Measurements from ENCODE around the gene ITGA7. TPM values are rescaled to one million over a fixed set of nuclear protein-coding genes. Genes with fewer than 3 reads are reported as not detected.
A peak's percentile ranks its signal among the peaks of the same experiment; 100 is the strongest.

ITGA7 gene
- total RNA-seq, 1 experiment from 2014 or later = 0.58 TPM

DNA sequence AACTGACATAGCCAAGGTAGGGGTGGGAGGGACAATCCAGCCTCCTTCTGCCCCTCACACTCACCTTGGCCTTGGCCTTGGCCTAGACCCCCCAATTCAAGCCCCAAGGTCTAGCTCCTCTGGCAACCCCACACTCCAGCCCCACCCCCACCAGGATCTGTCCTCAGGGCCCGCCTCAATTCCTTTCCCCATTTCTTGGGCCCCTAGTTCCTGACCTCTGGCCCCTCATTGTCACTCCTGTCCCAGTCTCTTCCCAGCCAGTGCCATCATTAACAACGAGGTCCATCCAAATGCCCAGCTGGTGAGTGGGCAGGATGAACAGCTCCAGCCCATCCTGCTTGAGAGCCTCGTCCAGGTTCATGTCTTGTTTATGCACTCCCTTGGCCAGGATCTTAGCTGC is 28.4 kb upstream of the ITGA7 start:
- no peak for DNase-seq (ENCODE audit: low spot score)
- in situ Hi-C loops (cut with HindIII; ENCODE audit: low sequenced_read_pairs) = no loop called here

GRCh38 chr12:55734595-55734994 is 26.9 kb upstream of the ITGA7 start:
- in situ Hi-C loops (cut with HindIII; ENCODE audit: low sequenced_read_pairs) = no loop called here
- no peak for DNase-seq (ENCODE audit: low spot score)

- in situ Hi-C loops (cut with HindIII; ENCODE audit: low sequenced_read_pairs) = no loop called here
These were observed 26.2 kb upstream of the ITGA7 start for GRCh38 chr12:55733858-55734257.

DNA sequence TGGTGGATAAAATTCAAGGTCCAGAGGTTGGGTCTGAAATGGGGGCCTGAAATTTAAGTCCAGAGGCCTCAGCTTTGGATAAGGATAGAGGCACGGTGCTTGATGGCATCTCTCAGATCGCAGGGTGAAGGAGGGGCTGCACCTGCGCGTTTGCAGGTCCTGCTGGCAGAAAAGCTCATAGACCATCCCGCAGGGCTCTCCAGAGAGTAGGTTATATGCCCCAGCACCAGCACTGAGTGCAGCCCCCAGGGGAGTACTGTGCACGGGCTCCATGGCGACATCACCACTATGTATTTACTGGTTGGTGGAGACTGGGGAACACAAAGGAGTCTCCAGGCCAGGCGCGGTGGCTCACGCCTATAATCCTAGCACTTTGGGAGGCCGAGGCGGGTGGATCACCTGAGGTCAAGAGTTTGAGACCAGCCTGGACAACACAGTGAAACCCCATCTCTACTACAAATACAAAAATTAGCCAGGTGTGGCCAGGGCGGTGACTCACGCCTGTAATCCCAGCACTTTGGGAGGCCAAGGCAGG is 25.4 kb upstream of the ITGA7 start:
- DNase-seq (ENCODE audit: low spot score) = no peak
- in situ Hi-C loops (cut with HindIII; ENCODE audit: low sequenced_read_pairs) = no loop called here

More at GRCh38 chr12:55733858-55734257, 26.2 kb upstream of the ITGA7 start:
- no peak for DNase-seq (ENCODE audit: low spot score)

DNA sequence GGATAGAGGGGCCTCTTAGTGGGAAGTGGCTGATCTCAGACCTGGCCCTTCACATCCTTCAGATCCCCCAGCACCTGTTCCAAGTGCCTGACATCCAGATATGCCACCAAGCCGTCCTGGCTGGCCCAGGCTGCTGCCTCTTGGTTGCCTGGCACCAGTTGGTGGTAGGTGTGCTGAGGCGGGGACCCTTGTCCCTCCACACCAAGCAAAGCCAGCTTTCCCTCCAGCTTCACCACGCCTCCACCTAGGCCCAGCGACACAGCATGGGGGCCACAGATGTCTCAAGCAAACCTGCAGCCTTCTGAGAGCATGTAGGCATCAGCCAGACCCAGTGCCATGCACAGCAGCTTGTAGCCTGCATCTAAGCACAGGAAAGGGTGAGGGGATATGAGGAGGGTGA is 24.6 kb upstream of the ITGA7 start:
- DNase-seq (ENCODE audit: low spot score) = no peak
- in situ Hi-C loops (cut with HindIII; ENCODE audit: low sequenced_read_pairs) = no loop called here

DNA sequence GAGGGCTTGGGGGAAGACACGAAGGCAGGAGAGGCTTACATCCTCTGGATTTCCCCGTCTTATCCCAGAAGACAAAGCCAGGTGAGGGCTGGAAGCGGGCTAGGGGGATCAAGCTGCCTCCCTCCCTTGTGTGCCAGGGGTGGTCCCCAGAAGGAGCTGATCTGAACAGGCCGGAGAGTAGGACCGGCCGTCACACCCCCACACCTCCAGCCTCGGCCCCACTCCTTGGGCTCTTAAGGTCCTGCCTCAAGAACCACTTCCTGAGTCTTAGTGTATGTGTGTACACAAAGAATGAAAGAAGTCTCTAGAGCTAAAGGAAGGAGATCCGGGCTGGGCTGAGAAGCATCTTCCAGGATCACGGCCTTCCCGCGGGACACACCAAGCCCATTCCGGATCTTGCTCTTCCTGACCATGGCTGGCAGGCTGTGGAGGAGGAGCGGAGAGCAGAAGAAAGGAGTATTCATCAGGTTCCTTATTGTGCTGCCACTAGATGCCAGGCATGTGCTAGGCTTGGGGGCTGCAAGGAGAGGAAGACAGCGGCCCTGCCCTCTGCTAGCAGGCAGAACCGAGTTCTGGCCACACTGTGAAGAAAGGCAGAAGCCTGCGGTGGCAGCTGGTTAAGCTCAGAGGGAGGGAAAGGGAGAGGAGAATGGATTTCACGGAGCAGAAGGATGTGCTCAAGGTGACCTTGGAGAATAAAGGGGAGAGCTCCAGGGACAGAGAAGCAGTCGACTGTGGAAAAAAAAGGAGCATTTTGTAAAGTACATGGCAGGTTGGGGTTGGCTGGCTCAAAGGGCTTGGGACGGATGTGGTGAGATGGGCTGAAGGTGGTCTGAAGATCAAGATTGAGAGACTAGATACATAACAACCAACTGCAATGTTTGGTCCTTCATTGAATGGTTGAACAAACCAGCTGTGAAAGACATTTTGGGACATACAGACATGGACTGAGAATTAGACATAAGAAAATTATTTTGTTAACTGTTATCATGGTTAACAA is 22.4 kb upstream of the ITGA7 start:
- peak; percentile 76 for DNase-seq (ENCODE audit: low spot score)
- in situ Hi-C loops (cut with HindIII; ENCODE audit: low sequenced_read_pairs) = no loop called here

DNA sequence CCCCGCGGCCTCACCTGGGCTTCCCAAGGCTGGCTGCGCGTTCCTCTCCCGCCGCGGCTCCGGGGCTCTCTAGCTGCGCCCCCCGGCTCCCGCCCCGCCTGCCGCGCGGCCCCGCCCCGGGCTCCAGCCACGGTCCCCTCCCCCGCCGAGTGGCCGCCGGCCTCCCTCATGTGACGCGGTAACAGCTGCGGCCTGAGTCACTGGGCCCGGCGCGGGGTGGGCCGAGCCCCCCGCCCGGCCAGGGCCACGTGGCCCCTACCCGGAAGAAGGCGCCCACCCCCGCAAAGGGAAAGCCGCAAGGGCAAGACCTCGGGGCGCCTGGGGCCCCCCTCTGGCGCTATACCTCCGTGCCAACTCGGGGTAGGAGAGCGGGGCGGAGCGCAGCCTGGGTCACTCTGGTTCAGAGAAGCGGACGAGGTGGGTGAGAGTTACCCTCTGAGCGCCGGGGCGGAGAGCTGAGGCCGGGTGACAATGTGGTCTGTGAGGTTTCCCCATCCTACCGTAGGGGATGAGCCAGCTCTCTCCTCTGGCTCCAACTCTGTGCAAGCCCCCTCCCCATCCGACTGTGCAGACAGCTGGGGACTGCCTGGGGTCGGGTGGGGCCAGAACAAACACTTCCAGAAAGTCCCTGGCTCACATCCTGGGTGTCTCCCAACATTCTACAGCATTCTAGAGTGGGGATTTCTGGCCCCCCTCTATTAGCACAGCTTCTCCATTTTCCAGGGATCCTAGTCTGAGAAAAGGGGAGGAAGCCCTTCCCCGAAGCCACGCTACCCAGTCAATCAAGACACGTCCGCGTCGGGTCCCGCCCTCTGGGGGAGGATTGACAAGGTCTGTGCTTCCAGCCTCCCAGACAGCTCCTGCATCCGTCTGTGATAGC is 21.5 kb upstream of the ITGA7 start, which contains the start of gene CD63:
TSS of gene CD63 (minus strand) at position 71 of the 880 bp plus-strand sequence. CDS start 668 bp downstream, outside the sequence.
- DNase-seq (ENCODE audit: low spot score) = peak; percentile 90
- in situ Hi-C loops (cut with HindIII; ENCODE audit: low sequenced_read_pairs) = no loop called here

DNA sequence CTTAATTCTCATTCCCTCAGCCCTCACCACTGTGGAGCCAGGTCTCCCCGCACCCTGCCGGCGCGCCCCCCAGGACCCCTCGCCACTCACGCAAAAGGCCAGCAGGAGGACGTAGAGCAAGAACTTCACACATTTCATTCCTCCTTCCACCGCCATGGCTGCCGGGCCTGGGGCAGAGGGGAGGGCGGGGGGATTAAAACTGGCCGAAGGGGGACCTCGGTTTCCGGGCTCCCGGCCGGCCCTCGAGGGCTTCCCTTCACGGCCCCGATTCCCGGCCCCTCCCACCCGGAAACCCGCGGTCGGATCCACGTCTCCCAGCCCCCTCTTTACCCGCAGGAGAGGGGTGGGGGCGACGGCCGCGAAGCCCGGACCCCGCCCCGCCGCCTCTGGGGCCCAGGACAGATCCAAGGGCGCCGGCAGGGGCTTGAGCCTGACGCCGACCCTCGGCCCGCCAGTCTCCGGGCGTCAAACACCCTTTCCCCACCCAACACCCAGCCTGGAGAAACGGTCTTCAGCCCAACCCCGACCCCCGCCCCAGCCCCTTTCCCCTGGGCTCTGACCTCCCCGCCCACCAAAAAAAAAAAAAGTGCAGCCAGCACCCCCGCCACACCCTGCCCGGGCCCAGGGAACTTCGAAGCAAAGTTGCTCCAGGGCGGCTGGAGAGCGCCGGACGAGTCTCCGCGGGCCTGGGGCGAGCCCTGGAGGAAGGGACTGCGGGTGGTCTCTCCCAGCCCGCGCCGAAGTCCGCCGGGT is 20.7 kb upstream of the ITGA7 start:
- peak; percentile 28 for DNase-seq (ENCODE audit: low spot score)
- in situ Hi-C loops (cut with HindIII; ENCODE audit: low sequenced_read_pairs) = no loop called here

- in situ Hi-C loops (cut with HindIII; ENCODE audit: low sequenced_read_pairs) = no loop called here
- DNase-seq (ENCODE audit: low spot score) = peak; percentile 33
These were observed 20.0 kb upstream of the ITGA7 start for GRCh38 chr12:55727643-55728185.

DNA sequence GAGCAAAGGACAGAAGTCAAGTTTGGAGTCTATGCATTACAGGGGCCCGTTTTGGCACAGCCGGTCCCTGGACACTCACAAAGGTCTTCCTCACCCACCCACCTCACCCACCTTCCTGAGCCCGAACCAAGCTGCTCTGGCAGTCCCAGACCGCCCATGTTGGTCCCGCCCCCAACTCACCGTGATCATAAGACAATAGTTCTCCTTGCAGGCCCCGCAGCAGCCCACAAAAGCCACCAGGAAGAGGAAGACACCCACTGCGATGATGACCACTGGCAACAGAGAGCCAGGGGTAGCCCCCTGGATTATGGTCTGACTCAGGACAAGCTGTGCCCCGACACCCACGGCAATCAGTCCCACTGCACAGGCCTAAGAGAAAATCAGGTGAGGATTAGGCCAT is 19.3 kb upstream of the ITGA7 start:
- in situ Hi-C loops (cut with HindIII; ENCODE audit: low sequenced_read_pairs) = no loop called here
- no peak for DNase-seq (ENCODE audit: low spot score)

GRCh38 chr12:55725556-55725955 is 17.9 kb upstream of the ITGA7 start:
- in situ Hi-C loops (cut with HindIII; ENCODE audit: low sequenced_read_pairs) = no loop called here
- no peak for DNase-seq (ENCODE audit: low spot score)

- in situ Hi-C loops (cut with HindIII; ENCODE audit: low sequenced_read_pairs) = no loop called here
- no peak for DNase-seq (ENCODE audit: low spot score)
These were observed 17.2 kb upstream of the ITGA7 start for GRCh38 chr12:55724940-55725309.

DNA sequence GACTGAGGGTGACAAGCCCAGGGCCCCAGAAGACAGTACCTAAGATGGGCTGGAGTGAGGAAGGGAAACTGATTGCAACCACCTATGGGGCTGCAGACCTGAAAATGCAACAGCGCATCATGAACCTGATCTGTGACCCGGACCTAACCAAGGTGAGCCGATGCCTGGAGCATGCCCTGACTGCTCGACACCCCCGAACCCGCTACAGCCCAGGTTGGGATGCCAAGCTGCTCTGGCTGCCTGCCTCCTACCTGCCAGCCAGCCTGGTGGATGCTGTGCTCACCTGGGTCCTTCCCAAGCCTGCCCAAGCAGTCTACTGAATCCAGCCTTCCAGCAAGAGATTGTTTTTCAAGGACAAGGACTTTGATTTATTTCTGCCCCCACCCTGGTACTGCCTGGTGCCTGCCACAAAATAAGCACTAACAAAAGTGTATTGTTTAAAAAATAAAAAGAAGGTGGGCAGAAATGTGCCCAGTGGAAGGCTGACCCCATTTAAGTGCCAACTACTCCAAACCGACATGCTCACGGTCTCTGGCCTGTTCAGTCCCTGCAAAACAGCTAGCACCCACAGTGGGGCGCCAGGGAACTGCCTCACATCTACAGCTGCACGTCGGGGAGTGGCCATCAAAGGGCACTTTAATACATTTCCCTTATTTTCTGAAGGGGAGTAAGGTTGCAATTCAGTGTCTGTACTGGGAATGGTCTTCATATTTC is 16.7 kb upstream of the ITGA7 start:
- in situ Hi-C loops (cut with HindIII; ENCODE audit: low sequenced_read_pairs) = no loop called here

DNA sequence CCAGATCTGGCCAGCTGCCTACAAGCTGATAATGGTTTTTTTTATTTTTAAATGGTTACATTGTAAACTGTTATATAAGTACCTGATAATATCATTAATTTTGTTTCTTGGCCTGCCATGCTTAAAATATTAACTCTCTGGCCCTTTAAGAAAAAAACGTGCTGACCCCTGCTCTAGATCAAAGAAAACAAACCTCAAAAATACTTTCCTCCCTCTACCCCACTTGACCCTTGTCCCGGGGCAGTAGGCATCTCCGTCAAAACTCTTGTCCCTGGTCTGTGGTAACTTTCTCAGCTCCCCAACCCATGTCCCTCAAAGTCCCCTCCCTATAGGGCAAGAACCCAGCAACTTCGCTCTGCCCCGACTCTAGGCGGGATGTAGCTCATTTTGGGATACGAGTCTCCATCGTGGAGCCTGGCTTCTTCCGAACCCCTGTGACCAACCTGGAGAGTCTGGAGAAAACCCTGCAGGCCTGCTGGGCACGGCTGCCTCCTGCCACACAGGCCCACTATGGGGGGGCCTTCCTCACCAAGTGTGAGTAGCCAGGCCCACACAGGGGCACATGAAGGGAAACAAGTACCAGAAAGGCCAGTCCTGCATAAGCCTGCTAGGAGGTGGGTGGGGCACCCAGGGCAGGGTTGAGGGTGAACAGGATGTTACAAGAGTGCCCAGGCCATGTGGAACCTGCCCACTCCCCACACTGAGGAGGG is 16.0 kb upstream of the ITGA7 start:
- in situ Hi-C loops (cut with HindIII; ENCODE audit: low sequenced_read_pairs) = no loop called here
- DNase-seq (ENCODE audit: low spot score) = no peak

More for the DNA sequence above, 16.7 kb upstream of the ITGA7 start:
- peak; percentile 60 for DNase-seq (ENCODE audit: low spot score)

- DNase-seq (ENCODE audit: low spot score) = no peak
- in situ Hi-C loops (cut with HindIII; ENCODE audit: low sequenced_read_pairs) = no loop called here
These were observed 15.2 kb upstream of the ITGA7 start for GRCh38 chr12:55722948-55723347.

DNA sequence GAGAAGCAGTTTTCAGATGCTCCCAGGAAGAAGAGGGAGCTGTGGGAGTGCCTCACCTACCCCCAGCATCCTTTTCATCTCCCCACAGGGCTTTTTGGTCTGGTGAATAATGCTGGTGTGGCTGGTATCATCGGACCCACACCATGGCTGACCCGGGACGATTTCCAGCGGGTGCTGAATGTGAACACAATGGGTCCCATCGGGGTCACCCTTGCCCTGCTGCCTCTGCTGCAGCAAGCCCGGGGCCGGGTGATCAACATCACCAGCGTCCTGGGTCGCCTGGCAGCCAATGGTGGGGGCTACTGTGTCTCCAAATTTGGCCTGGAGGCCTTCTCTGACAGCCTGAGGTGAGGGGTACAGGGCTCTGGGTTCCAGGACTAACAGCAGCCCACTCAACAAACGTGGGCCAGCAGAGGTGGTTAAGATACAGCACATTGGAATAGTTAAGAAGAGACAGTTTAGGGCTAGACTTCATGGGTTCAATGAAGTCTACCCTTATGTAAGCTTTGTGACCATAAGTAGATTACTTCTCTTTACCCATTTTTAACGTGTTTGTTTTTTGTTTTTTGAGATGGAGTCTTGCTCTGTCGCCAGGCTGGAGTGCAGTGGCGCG is 14.0 kb upstream of the ITGA7 start:
- DNase-seq (ENCODE audit: low spot score) = no peak
- in situ Hi-C loops (cut with HindIII; ENCODE audit: low sequenced_read_pairs) = no loop called here

DNA sequence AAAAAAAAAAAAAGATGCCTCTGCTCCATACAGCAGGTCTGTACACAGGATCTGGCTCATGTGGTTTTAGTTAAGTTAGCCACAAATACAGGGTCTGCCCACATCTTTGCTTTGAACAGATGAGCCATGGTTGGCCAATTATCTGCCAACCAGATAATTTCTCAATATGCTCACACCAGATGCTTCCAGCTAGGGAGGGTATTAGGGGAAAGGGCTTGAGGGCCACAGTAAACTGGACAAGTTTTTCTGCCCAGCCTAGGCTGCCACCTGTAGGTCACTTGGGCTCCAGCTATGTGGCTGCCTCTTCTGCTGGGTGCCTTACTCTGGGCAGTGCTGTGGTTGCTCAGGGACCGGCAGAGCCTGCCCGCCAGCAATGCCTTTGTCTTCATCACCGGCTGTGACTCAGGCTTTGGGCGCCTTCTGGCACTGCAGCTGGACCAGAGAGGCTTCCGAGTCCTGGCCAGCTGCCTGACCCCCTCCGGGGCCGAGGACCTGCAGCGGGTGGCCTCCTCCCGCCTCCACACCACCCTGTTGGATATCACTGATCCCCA is 13.3 kb upstream of the ITGA7 start:
- in situ Hi-C loops (cut with HindIII; ENCODE audit: low sequenced_read_pairs) = no loop called here

More for the DNA sequence above, 13.3 kb upstream of the ITGA7 start:
- DNase-seq (ENCODE audit: low spot score) = peak; percentile 52
